ENCODE measurements around the gene CACNA2D3.

Gene CACNA2D3

DNA sequence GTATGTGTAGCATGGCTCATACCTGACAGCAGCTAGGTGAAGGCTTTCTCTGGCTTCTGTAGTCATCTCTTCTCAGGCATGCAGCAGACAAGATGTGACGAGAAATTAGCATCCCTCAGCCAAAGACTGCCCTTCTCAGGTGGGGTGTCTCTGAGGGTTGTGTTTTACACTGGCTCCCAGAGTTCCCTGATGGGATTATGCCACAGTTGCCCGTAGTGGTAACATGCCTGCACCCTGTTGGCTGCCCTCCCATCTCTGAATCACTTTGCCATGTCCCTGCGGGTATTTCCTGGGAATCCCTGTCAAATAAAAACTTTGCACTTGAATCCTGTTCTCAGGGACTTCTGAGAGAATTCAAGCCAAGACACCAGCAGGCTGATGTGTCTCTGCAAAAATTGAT, 735.0 kb downstream of the CACNA2D3 start:
- ChIA-PET POLR2A (no interaction called here), CTCF (no interaction called here)
- no peak for DNase-seq (ENCODE audit: extremely low spot score)
- TF ChIP-seq CTBP1 (IDR thresholded peaks at IDR 0.05; ENCODE audit: borderline replicate concordance) (no peak), FOXA1 (IDR thresholded peaks at IDR 0.05) (no peak)
- TF ChIP-seq, protein P1, sequence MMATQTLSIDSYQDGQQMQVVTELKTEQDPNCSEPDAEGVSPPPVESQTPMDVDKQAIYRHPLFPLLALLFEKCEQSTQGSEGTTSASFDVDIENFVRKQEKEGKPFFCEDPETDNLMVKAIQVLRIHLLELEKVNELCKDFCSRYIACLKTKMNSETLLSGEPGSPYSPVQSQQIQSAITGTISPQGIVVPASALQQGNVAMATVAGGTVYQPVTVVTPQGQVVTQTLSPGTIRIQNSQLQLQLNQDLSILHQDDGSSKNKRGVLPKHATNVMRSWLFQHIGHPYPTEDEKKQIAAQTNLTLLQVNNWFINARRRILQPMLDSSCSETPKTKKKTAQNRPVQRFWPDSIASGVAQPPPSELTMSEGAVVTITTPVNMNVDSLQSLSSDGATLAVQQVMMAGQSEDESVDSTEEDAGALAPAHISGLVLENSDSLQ (IDR thresholded peaks at IDR 0.05): no peak

DNA sequence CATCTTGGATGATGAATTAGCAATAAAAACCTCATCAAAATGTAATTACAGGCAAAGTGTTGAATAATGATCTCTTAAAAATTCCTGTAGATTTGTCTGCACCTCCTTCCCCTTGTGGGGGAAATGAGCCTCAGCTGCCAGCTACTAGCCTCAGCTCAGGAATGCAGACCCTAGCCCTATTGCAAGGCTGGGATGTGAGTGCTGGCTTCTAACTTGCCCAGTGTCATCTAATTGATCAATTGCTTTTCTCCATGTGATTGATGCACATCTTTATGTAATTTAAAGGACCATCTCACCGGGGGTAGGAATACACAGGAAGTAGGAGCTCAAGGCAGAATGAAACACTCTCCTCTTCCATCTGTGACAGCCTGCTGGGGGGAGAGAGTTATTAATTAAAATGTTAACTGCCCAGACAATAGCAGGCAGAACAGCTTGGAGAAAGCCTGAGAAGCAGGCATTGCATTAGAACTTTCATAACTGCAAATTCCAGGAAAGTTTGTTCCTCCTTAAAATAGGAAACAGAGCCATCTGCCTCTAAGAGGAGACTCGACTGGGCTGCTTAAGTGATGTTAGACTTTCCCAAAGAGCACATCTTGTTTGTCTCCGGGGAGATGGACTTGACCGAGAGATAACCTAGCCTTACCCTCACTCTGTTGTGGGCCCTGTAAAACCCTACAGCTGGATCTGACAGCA, 735.9 kb downstream of the CACNA2D3 start:
- no peak for DNase-seq (ENCODE audit: extremely low spot score)
- POLR2A ChIA-PET: no interaction called here
- TF ChIP-seq FOXA1 (IDR thresholded peaks at IDR 0.05): no peak
- TF ChIP-seq HDGF (IDR thresholded peaks at IDR 0.05; ENCODE audit: borderline replicate concordance): no peak
- no peak for TF ChIP-seq LEF1 (IDR thresholded peaks at IDR 0.05; ENCODE audit: borderline replicate concordance)
- TF ChIP-seq L3MBTL2 (conservative IDR thresholded peaks at IDR 0.05): no peak
- TF ChIP-seq ZNF384 (IDR thresholded peaks at IDR 0.05): no peak
- TF ChIP-seq SP1 (IDR thresholded peaks at IDR 0.05): no peak
- TF ChIP-seq BHLHE40 (IDR thresholded peaks at IDR 0.05; ENCODE audit: borderline replicate concordance): no peak
- no peak for TF ChIP-seq NFRKB (IDR thresholded peaks at IDR 0.05)
- no peak for TF ChIP-seq TARDBP (IDR thresholded peaks at IDR 0.05)
- TF ChIP-seq FOXK2 (IDR thresholded peaks at IDR 0.05): no peak
- TF ChIP-seq ELF4 (IDR thresholded peaks at IDR 0.05): no peak
- TF ChIP-seq SUZ12 (IDR thresholded peaks at IDR 0.05): no peak
- TF ChIP-seq ARNT (IDR thresholded peaks at IDR 0.05): no peak
- TF ChIP-seq CTBP1 (IDR thresholded peaks at IDR 0.05; ENCODE audit: borderline replicate concordance): no peak
- TF ChIP-seq, protein P1 (IDR thresholded peaks at IDR 0.05): no peak
- no peak for TF ChIP-seq FOXM1 (IDR thresholded peaks at IDR 0.05; ENCODE audit: borderline replicate concordance)
- CTCF ChIA-PET: interaction anchor here (0.6 kb wide), 1 partner anchor 1225 kb away, joined by 3 read pairs; no protein-coding TSS in a partner anchor

DNA sequence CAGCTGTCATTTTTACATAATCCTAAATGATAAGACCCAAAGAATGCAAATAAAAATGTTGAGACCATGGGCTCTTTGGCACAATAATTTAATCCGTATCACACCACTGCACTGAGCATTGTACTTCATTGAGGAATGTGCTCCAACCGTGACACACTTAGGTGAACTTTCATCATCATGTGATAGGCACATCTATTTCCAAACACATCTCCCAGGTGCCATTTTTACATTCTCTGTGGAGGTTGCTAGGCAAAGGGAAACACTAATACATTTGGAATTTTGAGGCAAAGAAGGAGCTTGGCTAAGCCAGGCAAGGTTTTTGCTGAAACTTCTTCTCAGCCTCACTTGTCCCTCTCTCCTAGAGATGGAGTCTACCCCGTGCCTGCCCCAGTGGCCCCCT, 736.8 kb downstream of the CACNA2D3 start:
- TF ChIP-seq, protein P1 (IDR thresholded peaks at IDR 0.05): no peak
- TF ChIP-seq FOXM1 (IDR thresholded peaks at IDR 0.05; ENCODE audit: borderline replicate concordance): no peak
- no peak for TF ChIP-seq TARDBP (IDR thresholded peaks at IDR 0.05)
- TF ChIP-seq SUZ12 (IDR thresholded peaks at IDR 0.05): no peak
- no peak for TF ChIP-seq L3MBTL2 (conservative IDR thresholded peaks at IDR 0.05)
- no peak for TF ChIP-seq FOXA1 (IDR thresholded peaks at IDR 0.05)
- no peak for TF ChIP-seq FOXK2 (IDR thresholded peaks at IDR 0.05)
- no peak for TF ChIP-seq ELF4 (IDR thresholded peaks at IDR 0.05)
- no peak for TF ChIP-seq ZNF384 (IDR thresholded peaks at IDR 0.05)
- TF ChIP-seq CTBP1 (IDR thresholded peaks at IDR 0.05; ENCODE audit: borderline replicate concordance): no peak
- no peak for DNase-seq (ENCODE audit: extremely low spot score)
- ChIA-PET POLR2A (no interaction called here), CTCF (interaction anchor here (0.6 to 0.7 kb wide), 2 partner anchors 325 to 1226 kb away, joined by 3 read pairs; no protein-coding TSS in a partner anchor)

DNA sequence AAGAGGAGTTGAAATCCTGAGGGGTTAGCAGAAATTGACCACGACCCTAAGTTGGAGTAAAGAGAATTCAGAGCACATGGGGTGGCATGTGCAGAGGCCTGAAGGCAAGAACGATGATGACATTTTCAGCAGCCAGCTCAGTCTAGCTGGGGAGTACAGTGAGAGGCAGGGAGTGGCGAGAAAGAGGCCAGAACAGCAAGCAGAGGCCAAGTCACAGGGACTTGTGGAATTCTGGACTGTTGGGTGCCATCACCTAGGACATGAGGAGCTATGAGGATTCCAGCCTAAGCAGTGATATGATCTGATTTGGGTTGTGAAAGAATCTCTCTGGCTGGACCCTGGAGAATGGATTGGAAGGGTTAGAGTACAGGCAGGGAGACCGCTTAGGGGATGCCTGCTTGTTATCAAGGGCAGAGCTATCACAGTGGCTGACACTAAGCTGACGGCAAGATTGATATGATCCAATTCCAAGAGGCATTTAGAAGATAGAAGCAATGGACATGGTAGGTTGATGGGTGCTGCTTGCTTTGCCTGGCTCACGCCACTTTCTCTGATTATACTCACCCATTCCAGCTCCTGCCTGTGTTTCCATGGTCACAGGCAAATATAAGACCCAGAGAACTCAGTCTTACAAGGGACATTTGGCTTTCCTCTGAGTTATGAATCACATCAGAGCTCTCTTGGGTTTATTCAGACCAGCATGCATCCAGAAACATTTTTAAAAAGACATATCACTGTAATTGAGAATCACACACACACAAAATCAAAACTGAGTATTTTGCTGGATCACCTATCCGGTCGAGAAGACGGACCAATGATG, 739.1 kb downstream of the CACNA2D3 start:
- ChIA-PET POLR2A (no interaction called here), CTCF (interaction anchor here (0.8 kb wide), 1 partner anchor 9 kb away, joined by 3 read pairs; no protein-coding TSS in a partner anchor)
- no peak for DNase-seq (ENCODE audit: extremely low spot score)
- no peak for TF ChIP-seq FOXK2 (IDR thresholded peaks at IDR 0.05)
- no peak for TF ChIP-seq SP1 (IDR thresholded peaks at IDR 0.05)
- no peak for TF ChIP-seq CTBP1 (IDR thresholded peaks at IDR 0.05; ENCODE audit: borderline replicate concordance)
- TF ChIP-seq, protein P1 (IDR thresholded peaks at IDR 0.05): no peak
- no peak for TF ChIP-seq ELF4 (IDR thresholded peaks at IDR 0.05)
- TF ChIP-seq ARNT (IDR thresholded peaks at IDR 0.05): no peak
- no peak for TF ChIP-seq BHLHE40 (IDR thresholded peaks at IDR 0.05; ENCODE audit: borderline replicate concordance)
- no peak for TF ChIP-seq FOXA1 (IDR thresholded peaks at IDR 0.05)

DNA sequence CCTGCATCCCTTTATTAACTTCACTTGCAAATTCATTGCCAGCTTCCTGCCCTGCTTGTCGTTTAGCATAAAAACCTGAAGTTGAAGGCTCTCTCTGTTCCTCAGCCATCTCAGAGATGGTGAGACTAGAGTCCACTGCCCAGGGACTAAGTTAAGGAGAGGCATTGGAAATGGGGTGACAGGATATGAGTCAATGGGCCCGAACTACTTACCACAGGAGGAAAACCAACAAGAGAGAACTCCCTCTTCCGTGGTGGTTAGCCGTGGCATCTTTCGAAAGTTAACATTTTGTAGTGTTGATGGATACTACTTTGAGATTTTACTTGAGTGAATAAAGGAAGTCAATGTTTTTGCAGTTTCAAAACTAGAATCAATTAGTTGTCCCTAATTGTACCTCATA, 740.2 kb downstream of the CACNA2D3 start:
- DNase-seq (ENCODE audit: extremely low spot score): no peak
- CTCF ChIA-PET: no interaction called here
- POLR2A ChIA-PET: no interaction called here
- TF ChIP-seq CTBP1 (IDR thresholded peaks at IDR 0.05; ENCODE audit: borderline replicate concordance) (no peak), BHLHE40 (IDR thresholded peaks at IDR 0.05; ENCODE audit: borderline replicate concordance) (no peak)

DNA sequence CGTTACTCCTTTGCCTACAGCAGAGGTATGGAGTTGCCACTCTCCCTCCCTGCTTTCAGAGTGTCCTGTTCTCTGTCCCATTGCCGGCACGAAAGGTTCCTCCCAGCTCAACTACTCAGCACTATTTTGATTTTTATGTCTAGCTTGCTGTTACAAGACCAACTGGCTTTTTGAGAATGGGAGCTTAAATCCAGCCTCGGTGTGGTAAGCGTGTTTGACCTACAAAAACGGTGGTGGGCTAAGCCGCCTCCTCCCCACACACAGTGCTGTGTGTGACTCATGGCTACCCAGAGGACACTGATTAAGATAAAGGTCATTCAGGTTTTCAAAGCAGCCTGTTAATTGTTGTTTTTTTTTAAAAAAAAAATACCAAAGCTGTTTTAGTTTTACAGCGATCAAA, 741.0 kb downstream of the CACNA2D3 start:
- TF ChIP-seq, protein P1 (IDR thresholded peaks at IDR 0.05): no peak
- TF ChIP-seq LEF1 (IDR thresholded peaks at IDR 0.05; ENCODE audit: borderline replicate concordance): no peak
- TF ChIP-seq L3MBTL2 (conservative IDR thresholded peaks at IDR 0.05): no peak
- TF ChIP-seq FOXM1 (IDR thresholded peaks at IDR 0.05; ENCODE audit: borderline replicate concordance): no peak
- TF ChIP-seq HDGF (IDR thresholded peaks at IDR 0.05; ENCODE audit: borderline replicate concordance): no peak
- no peak for TF ChIP-seq ARNT (IDR thresholded peaks at IDR 0.05)
- TF ChIP-seq CTBP1 (IDR thresholded peaks at IDR 0.05; ENCODE audit: borderline replicate concordance): no peak
- no peak for TF ChIP-seq FOXK2 (IDR thresholded peaks at IDR 0.05)
- TF ChIP-seq ZNF384 (IDR thresholded peaks at IDR 0.05): no peak
- no peak for TF ChIP-seq SUZ12 (IDR thresholded peaks at IDR 0.05)
- TF ChIP-seq ELF4 (IDR thresholded peaks at IDR 0.05): no peak
- no peak for TF ChIP-seq NFRKB (IDR thresholded peaks at IDR 0.05)
- no peak for TF ChIP-seq SP1 (IDR thresholded peaks at IDR 0.05)
- TF ChIP-seq FOXA1 (IDR thresholded peaks at IDR 0.05): no peak
- no peak for TF ChIP-seq BHLHE40 (IDR thresholded peaks at IDR 0.05; ENCODE audit: borderline replicate concordance)
- no peak for TF ChIP-seq TARDBP (IDR thresholded peaks at IDR 0.05)
- POLR2A ChIA-PET: no interaction called here
- DNase-seq (ENCODE audit: extremely low spot score): no peak
- CTCF ChIA-PET: no interaction called here

Data from HEK293T (cell line).